Measurements from ENCODE around the gene KLK7.

GRCh38 chr19:50978772-50979390, 4.8 kb downstream of the KLK7 start:
- TF ChIP-seq CTCF (IDR thresholded peaks at IDR 0.05; ENCODE audit: low read length) (no peak), EZH2 (optimal IDR thresholded peaks at IDR 0.05; ENCODE audit: low read depth, low read length) (no peak), EZH2phosphoT487 (IDR thresholded peaks at IDR 0.05; ENCODE audit: low read length) (no peak)
